Urothelium cell line (cell line): ENCODE measurements around the gene STXBP5.
"Not testable (repeated sequence)": the region's sequence is repeated elsewhere in the genome, so short reads cannot be mapped to it uniquely, and the experiment has no call there.

ENCODE experiments used
- DNase-seq: peaks from one replicate; pipeline ENCODE4 v3.0.0; 2011; ENCODE audit warnings: low spot score, mixed read lengths
- FAIRE-seq: peaks from 2 replicates; lab custom pipeline; 2011; peaks lifted over from hg19 to GRCh38; lab: Jason Lieb, UNC

The STXBP5 gene

DNA sequence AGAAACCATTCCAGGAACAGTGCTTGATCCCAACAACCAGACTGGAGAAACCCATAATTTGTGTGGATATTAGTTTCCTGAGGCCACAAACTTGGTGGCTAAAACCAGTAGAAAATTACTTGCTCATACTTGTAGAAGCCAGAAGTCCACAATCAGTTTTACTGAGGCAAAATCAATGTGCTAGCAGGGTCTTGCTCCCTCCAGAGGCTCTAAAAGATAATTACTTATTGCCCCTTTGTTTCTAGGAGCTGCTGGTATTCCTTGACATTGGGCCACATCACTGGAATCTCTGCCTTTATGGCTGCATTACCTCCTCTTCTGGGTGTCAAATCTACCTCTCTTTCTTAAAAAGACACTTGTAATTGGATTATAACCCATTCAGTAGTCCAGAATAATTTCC, 162.1 kb downstream of the STXBP5 start:
- DNase-seq = no peak
- FAIRE-seq = no peak

GRCh38 chr6:147371325-147371724, 167.1 kb downstream of the STXBP5 start:
- FAIRE-seq = no peak
- DNase-seq = no peak

- FAIRE-seq = no peak
These were observed 168.6 kb downstream of the STXBP5 start for GRCh38 chr6:147372806-147373205.

DNA sequence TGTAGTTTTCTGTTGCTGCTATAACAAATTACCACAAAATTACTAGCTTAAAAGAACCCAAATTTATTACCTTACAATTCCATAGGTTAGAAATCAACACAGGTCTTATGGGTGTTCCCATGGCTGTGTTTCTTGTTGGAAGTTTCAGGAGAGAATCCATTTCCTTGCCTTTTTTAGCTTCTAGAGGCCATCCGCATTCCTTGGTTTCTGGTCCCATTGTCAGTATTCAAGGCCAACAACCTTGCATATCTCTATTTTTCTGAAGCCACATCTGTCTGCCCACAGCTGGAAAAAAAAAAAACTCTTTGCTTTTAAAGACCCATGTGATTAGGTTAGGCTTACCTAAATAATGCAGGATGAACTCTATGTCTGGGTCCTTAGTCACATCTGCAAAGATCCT, 174.6 kb downstream of the STXBP5 start:
- FAIRE-seq (no peak), DNase-seq (no peak)

More at GRCh38 chr6:147372806-147373205, 168.6 kb downstream of the STXBP5 start:
- DNase-seq = no peak

GRCh38 chr6:147380841-147381240, 176.6 kb downstream of the STXBP5 start:
- FAIRE-seq, DNase-seq: not testable (repeated sequence)

- DNase-seq (no peak), FAIRE-seq (no peak)
These were observed 177.5 kb downstream of the STXBP5 start for GRCh38 chr6:147381712-147382111.

- DNase-seq (peak; percentile 12), FAIRE-seq (no peak)
These were observed 178.8 kb downstream of the STXBP5 start for GRCh38 chr6:147382945-147383554.

- FAIRE-seq (no peak), DNase-seq (no peak)
These were observed 179.8 kb downstream of the STXBP5 start for GRCh38 chr6:147384029-147384428.

DNA sequence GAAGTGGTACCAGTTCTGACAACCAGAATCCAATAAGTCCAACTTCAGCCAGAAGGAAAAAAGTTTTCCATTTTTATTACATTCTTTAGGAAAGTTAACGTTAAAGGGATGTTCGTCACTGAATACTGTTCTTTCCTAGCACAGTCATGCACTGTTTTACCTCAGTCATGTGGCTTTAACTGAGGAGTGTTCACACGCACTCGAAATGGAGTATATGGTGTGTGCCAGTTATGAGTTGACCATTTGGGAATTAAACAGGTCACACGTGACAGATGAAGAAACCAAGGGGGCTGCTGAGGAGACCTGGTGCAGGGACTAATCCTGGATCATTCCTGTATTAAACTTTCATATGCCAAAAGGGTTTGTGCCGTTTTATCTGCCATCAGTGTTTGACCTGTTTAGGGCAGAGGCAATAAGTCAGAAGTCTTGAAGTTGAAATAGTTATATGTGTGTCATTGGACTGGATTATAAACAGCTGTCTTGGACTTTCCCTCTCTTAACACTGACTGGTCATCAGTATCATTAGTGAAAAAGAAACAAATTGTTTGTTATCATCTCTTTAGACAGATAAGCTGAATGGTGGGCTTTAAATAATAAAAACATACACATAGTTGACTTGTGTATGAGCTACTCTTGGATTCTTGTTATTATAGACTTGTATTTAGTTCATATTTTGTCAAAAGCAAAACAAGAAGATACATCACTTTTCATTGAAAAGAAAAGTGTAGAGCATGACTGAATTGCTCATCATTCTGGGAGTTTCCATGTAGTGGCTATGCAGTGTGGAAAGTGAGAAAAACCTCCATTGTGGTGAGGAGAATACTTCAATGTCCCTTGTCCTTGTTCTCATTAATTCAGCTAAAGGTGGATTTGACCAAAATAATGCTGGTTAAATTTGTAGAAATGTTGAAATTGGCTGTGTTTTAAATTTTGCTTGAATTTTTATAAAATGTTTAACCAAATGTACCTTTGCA, 180.8 kb downstream of the STXBP5 start:
- FAIRE-seq = no peak
- no peak for DNase-seq

DNA sequence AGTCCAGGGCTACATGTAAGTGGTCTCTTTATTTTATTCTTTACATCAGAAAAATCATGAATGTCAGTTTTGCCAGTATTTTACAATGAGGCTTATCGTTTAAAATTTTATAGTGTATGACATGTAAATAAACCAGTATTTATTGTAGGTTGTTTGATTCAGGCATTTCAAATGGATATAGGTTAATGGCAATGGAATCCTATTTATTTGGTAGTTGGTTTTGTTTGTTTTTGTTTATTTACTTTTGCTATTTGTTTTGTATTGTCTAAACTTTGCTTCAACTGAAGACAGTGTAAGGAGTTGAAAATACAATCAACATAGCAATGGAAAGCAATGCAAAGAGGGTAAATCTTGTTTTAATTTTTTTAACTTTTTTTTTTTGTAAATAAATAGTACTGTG, 185.2 kb downstream of the STXBP5 start:
- FAIRE-seq = no peak
- DNase-seq = no peak

GRCh38 chr6:147390909-147391536, 186.8 kb downstream of the STXBP5 start:
- peak; percentile 18 for DNase-seq
- FAIRE-seq = no peak

DNA sequence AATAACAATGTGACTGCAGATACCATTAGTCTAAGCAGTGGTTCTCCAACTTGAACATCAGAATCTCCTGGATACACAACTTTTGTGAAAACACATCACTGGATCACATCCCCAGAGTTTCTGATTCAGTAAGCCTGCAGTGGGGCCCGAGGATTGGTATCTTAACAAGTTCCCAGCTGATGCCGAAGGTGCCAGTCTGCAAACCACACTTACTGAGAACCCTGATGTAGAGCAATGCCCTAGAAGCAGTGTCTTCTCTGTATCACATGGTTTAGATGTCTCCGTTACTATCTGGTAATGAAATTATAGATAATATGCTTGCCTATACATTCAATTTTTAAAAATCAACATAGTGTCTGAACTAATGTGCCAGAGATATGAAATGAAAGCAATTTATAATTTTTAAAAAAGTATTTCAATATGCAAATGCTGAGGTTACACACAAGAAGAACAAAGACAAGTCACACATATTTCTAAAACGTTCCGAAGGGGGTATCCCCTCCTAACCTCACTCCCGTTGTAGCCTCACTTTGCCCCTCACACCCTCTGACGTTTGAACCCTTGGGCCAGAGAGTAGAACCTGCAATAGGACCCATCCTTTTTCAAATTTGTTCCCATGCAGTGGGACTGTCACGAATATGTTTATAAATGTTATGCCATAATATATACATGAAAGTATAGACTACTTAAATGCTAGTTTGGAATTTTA, 188.9 kb downstream of the STXBP5 start:
- no peak for FAIRE-seq
- DNase-seq = no peak

DNA sequence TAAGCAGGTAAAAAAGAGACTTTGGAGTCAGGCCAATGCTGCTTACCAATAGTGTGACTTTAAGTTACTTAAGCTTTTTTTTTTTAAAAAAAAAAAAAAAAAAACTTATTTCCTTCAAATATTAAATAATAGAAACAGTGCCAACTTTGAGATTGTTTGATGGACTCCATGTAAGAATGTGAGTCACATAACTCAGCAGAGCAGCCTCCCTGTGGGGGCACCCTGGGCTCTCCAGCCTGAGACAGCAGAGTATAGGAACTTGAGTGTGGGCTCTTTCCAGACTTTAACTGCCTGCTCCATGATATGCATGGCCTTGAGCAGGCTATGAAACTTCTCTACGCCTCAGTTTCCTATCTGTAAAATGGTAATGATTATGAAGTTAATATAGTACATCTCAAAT, 190.9 kb downstream of the STXBP5 start:
- FAIRE-seq = no peak
- no peak for DNase-seq

GRCh38 chr6:147397306-147397705, 193.1 kb downstream of the STXBP5 start:
- no peak for DNase-seq
- FAIRE-seq = no peak

- no peak for FAIRE-seq
These were observed 196.8 kb downstream of the STXBP5 start for GRCh38 chr6:147400968-147401367.

DNA sequence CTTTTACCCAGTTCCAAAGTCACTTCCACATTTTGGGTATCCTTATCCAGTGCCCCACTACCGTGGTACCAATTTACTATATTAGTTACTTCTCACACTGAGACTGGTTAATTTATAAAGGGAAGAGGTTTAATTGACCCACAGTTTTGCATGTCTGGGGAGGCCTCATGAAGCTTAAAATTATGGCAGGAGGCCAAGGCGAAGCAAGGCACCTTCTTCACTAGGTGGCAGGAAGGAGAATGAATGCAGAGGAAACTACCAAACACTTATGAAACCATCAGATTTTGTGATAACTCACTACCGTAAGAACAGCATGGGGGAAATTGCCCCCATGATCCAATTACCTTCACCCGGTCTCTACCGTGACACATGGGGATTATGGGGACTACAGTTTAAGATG, 197.6 kb downstream of the STXBP5 start:
- FAIRE-seq (no peak), DNase-seq (no peak)

More at GRCh38 chr6:147400968-147401367, 196.8 kb downstream of the STXBP5 start:
- no peak for DNase-seq

- FAIRE-seq = no peak
- no peak for DNase-seq
These were observed 202.6 kb downstream of the STXBP5 start for GRCh38 chr6:147406783-147407182.

GRCh38 chr6:147407571-147407970, 203.4 kb downstream of the STXBP5 start:
- DNase-seq (no peak), FAIRE-seq (no peak)

- DNase-seq (no peak), FAIRE-seq (no peak)
These were observed 212.4 kb downstream of the STXBP5 start for GRCh38 chr6:147416622-147417021.

DNA sequence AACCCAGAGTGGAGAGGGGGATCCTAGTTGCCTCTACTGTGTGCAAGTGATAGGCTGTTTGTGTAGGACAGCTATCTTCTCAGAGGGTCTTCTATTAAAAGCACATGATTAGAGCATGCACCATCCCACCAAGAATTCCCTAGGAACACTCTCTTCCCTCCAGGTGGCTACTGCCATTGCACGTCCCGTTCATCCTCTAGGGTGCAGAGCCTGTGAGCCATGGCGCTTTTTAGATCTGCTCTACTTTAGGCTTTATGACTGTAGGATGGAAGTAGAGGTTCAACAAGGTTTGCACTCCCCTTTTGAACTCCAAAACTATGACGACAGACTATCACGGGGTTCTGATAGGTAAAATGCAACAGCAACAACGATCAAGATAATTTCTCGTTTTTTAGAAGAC, 213.7 kb downstream of the STXBP5 start:
- FAIRE-seq (no peak), DNase-seq (no peak)

DNA sequence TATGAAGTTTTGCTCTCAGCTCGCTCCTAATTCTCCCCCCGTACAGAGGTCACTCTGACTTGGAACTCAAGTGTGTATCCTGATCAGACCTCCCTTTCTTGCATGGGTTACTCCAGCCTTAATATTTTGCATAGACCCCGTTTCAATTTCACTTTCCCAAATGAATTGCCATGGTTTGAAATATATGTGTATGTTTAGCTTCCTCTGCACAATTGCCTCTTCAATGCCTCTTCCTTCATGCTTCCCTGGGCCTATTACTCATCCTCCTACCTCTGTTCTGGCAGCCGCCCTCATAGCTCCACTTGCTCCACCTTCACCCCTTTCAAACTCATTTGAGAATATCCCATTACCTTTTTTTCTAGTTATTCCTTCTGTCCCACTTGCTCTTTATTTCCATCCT, 214.3 kb downstream of the STXBP5 start:
- FAIRE-seq = no peak

More for the DNA sequence above, 214.3 kb downstream of the STXBP5 start:
- no peak for DNase-seq
